Measurements from ENCODE around the gene BICC1. TPM values are rescaled to one million over a fixed set of nuclear protein-coding genes. Genes with fewer than 3 reads are reported as not detected.

BICC1 gene
- total and polyA plus RNA-seq, 8 donors: 19.0 to 37.4 (median 23.0) TPM

DNA sequence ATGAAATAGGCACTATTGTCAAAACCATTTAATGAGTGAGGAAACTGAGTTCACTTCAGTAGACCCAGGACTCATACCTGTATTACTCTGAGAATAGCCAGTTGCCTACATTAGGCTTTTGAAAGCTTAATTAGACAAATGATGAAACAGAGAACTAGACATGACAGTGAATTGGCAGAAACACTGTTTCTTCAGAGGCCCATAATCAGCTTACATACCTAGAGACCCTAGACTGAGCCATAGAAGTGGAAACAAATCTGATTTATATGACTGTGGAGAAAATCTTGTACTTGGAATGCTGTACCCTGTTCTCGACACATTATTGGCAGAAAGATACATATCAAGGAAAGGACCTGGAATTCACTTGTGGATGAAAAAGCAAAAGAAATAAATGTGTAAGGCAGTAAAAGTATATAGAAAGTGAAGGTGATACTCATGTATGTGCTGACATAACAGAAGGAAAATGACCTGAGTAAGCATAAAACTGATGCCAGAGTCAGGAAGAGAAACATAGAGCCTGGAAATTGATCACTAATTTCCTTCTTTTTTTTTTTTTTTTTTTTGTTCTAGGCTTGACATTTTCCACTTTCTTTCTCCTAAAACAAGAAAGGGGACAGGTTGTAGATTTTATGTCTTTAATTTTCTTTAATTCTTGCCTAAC is 251.5 kb downstream of the BICC1 start:
- no peak for TF ChIP-seq CTCF (IDR thresholded peaks at IDR 0.05)
- H3K27me3 ChIP-seq: no peaks in the 10 kb centered on the region
- no peak for ATAC-seq
- no peaks in the 10 kb centered on the region for H3K36me3 ChIP-seq
- H3K4me1 ChIP-seq: no peaks in the 10 kb centered on the region
- no peaks in the 10 kb centered on the region for H3K9me3 ChIP-seq
- intact Hi-C loops (cut with DNase I): no loop called here
- DNase-seq: no peak
- no peak overlapping the region for H3K4me3 ChIP-seq
- no peak overlapping the region for H3K27ac ChIP-seq
- no peak for FAIRE-seq
- 93% methylated on average over 1 of the region's 1 CpG for WGBS, 2 donors

- 58 to 73% methylated on average over 3 of the region's 3 CpGs for WGBS, 2 donors
- Histone ChIP-seq H3K4me1 (no peaks in the 10 kb centered on the region), H3K36me3 (no peaks in the 10 kb centered on the region), H3K4me3 (no peak overlapping the region), H3K27ac (no peak overlapping the region), H3K27me3 (no peaks in the 10 kb centered on the region), H3K9me3 (no peaks in the 10 kb centered on the region)
- intact Hi-C loops (cut with DNase I): no loop called here
- DNase-seq (no peak), FAIRE-seq (no peak), ATAC-seq (no peak)
- TF ChIP-seq CTCF (IDR thresholded peaks at IDR 0.05): no peak
Observed at GRCh38 chr10:58765910-58766309, 253.2 kb downstream of the BICC1 start.

DNA sequence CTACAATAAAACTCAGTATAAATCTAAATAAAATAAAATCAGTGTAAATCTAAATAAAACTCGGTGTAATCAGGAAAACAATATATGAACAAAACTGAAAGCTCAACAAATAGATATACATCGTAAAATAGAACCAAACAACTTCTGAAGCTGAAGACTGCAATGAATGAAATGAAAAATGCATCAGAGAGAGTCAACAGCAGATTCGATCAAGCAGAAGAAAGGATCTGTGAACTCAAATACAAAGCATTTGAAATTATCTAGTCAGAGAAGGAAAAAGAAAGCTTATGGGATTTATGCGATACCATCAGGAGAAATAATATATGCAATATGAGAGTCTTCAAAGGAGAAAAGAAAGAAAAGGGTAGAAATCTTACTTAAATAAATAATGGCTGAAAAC is 255.0 kb downstream of the BICC1 start:
- WGBS, 2 donors: 87 to 96% methylated on average over 4 of the region's 4 CpGs
- no peaks in the 10 kb centered on the region for H3K36me3 ChIP-seq

GRCh38 chr10:58771863-58772262 is 259.2 kb downstream of the BICC1 start:
- Histone ChIP-seq H3K36me3 (no peaks in the 10 kb centered on the region), H3K9me3 (no peaks in the 10 kb centered on the region), H3K4me1 (no peaks in the 10 kb centered on the region), H3K27me3 (no peaks in the 10 kb centered on the region), H3K27ac (no peak overlapping the region), H3K4me3 (no peak overlapping the region)
- no peak for TF ChIP-seq CTCF (IDR thresholded peaks at IDR 0.05)
- DNase-seq (no peak), ATAC-seq (no peak), FAIRE-seq (no peak)
- 40 to 64% methylated on average over 1 of the region's 1 CpG for WGBS, 2 donors
- intact Hi-C loops (cut with DNase I): no loop called here

More for the DNA sequence above, 255.0 kb downstream of the BICC1 start:
- Histone ChIP-seq H3K9me3 (no peaks in the 10 kb centered on the region), H3K4me1 (no peaks in the 10 kb centered on the region), H3K27me3 (no peaks in the 10 kb centered on the region), H3K4me3 (no peak overlapping the region), H3K27ac (no peak overlapping the region)
- intact Hi-C loops (cut with DNase I): no loop called here
- no peak for DNase-seq
- FAIRE-seq: no peak
- TF ChIP-seq CTCF (IDR thresholded peaks at IDR 0.05): no peak
- ATAC-seq: no peak

- FAIRE-seq: no peak
- Histone ChIP-seq H3K4me1 (no peaks in the 10 kb centered on the region), H3K27ac (no peak overlapping the region), H3K4me3 (no peak overlapping the region), H3K9me3 (no peaks in the 10 kb centered on the region), H3K36me3 (no peaks in the 10 kb centered on the region), H3K27me3 (no peaks in the 10 kb centered on the region)
- TF ChIP-seq CTCF (IDR thresholded peaks at IDR 0.05): no peak
- 69 to 75% methylated on average over 3 of the region's 3 CpGs for WGBS, 2 donors
- DNase-seq: no peak
- ATAC-seq: no peak
- intact Hi-C loops (cut with DNase I): no loop called here
Observed at GRCh38 chr10:58772758-58773157, 260.1 kb downstream of the BICC1 start.
